MCF 10A (cell line): ENCODE results near the gene MAP3K5. TPM values are rescaled to one million over a fixed set of nuclear protein-coding genes. Genes with fewer than 3 reads are reported as not detected.

Experiments used
- BruUV-seq: library from RNA; stranded (reverse); fragments of 400-500 nt; replicated peaks from 2 replicates; lab custom pipeline; 2021; lab: Mats Ljungman, UMichigan
- CTCF ChIA-PET: fragments of 300-600 bp; sonication (Branson Sonifier 250); formaldehyde crosslinking; extraction: SDS; loops from one replicate; lab custom pipeline; 2021; ENCODE audit warnings: antibody characterized with exemption, inconsistent platforms; lab: Yijun Ruan, JAX
- POLR2A ChIA-PET: fragments of 300-600, 350-650 bp; sonication (Branson Sonifier 250); formaldehyde crosslinking; extraction: SDS; loops from one replicate; lab custom pipeline; 2020; ENCODE audit warnings: antibody characterized with exemption, inconsistent platforms; lab: Yijun Ruan, JAX
- DNase-seq: peaks from one replicate; pipeline ENCODE4 v3.0.0-alpha.2; 2018; ENCODE audit not compliant: unreplicated experiment
- H3K27ac Mint-ChIP-seq: one replicate; pipeline ENCODE4 v1.8.0; 2022; ENCODE audit warnings: mild to moderate bottlenecking, low read depth, mixed read lengths; ENCODE audit not compliant: unreplicated experiment
- H3K27me3 Mint-ChIP-seq: one replicate; pipeline ENCODE4 v1.8.0; 2022; ENCODE audit warnings: mixed read lengths; ENCODE audit not compliant: insufficient read depth, unreplicated experiment
- H3K36me3 Mint-ChIP-seq: one replicate; pipeline ENCODE4 v1.8.0; 2022; ENCODE audit warnings: mild to moderate bottlenecking, moderate library complexity, mixed read lengths; ENCODE audit not compliant: insufficient read depth, unreplicated experiment
- H3K4me1 Mint-ChIP-seq: one replicate; pipeline ENCODE4 v1.8.0; 2022; ENCODE audit warnings: mixed read lengths; ENCODE audit not compliant: insufficient read depth, unreplicated experiment
- H3K4me3 Mint-ChIP-seq: one replicate; pipeline ENCODE4 v1.8.0; 2022; ENCODE audit warnings: mild to moderate bottlenecking, moderate library complexity, mixed read lengths; ENCODE audit not compliant: unreplicated experiment
- H3K9me3 Mint-ChIP-seq: one replicate; pipeline ENCODE4 v1.8.0; 2022; ENCODE audit warnings: mixed read lengths; ENCODE audit not compliant: unreplicated experiment
- CTCF ChIP-seq: fragments of 200-600 bp; IDR thresholded peaks from one replicate; pipeline ENCODE4 v1.8.0; 2022; ENCODE audit warnings: antibody characterized with exemption, mild to moderate bottlenecking; ENCODE audit not compliant: unreplicated experiment
- intact Hi-C: fragments of 100-400 bp; cut with micrococcal nuclease; formaldehyde crosslinking; loops from 2 replicates; pipeline ENCODE4 v1.14.1; 2022
- total RNA-seq: library from RNA; stranded (reverse); gene quantifications from 2 replicates; pipeline ENCODE4 v1.2.3, GENCODE V29; 2022

Gene MAP3K5
- total RNA-seq, 1 experiment from 2014 or later, result 8.4 TPM

GRCh38 chr6:136550045-136550329, 242.3 kb downstream of the MAP3K5 start:
- no peaks in the 10 kb centered on the region for H3K27me3 Mint-ChIP-seq
- TF ChIP-seq CTCF, result no peak
- BruUV-seq, result no TSS peak
- H3K27ac Mint-ChIP-seq, result no peak overlapping the region
- DNase-seq, result no peak
- no peaks in the 10 kb centered on the region for H3K9me3 Mint-ChIP-seq
- peak overlapping the region; percentile 72 for H3K4me3 Mint-ChIP-seq
- intact Hi-C loops, result loop anchor here (1.0 to 2.0 kb wide), 4 partner anchors 243 to 1099 kb away; partner anchors contain the start of genes BCLAF1 and MTFR2
- H3K4me1 Mint-ChIP-seq, result peaks cover 8% of the 10 kb centered on the region
- CTCF ChIA-PET, result interaction anchor here (0.6 to 2.3 kb wide), 24 partner anchors 8 to 1092 kb away, joined by 3 to 11 read pairs (median 4); partner anchors contain the start of genes BCLAF1 and MTFR2
- H3K36me3 Mint-ChIP-seq, result peaks cover 3% of the 10 kb centered on the region
- POLR2A ChIA-PET, result interaction anchor here (0.6 to 4.8 kb wide), 12 partner anchors 9 to 1051 kb away, joined by 3 to 46 read pairs (median 4); partner anchors contain the start of genes BCLAF1, MAP3K5 and MTFR2

GRCh38 chr6:136549300-136550044, 242.8 kb downstream of the MAP3K5 start:
- DNase-seq, result peak; percentile 43
- no peak for TF ChIP-seq CTCF
- no peaks in the 10 kb centered on the region for H3K9me3 Mint-ChIP-seq
- intact Hi-C loops, result loop anchor here (1.0 to 2.0 kb wide), 5 partner anchors 244 to 1099 kb away; partner anchors contain the start of genes BCLAF1 and MTFR2
- peaks cover 6% of the 10 kb centered on the region for H3K36me3 Mint-ChIP-seq
- ChIA-PET CTCF (interaction anchor here (0.6 to 2.3 kb wide), 29 partner anchors 7 to 1092 kb away, joined by 3 to 11 read pairs (median 4); partner anchors contain the start of genes BCLAF1 and MTFR2), POLR2A (interaction anchor here (0.6 to 4.8 kb wide), 17 partner anchors 8 to 306 kb away, joined by 3 to 46 read pairs (median 4); partner anchors contain the start of genes BCLAF1, MAP3K5 and MTFR2)
- peaks cover 8% of the 10 kb centered on the region for H3K4me1 Mint-ChIP-seq
- peak overlapping the region; percentile 57 for H3K27ac Mint-ChIP-seq
- H3K4me3 Mint-ChIP-seq, result peak overlapping the region; percentile 72
- H3K27me3 Mint-ChIP-seq, result no peaks in the 10 kb centered on the region
- no TSS peak for BruUV-seq

- no peak for TF ChIP-seq CTCF
- peak overlapping the region; percentile 57 for H3K27ac Mint-ChIP-seq
- peaks cover 6% of the 10 kb centered on the region for H3K36me3 Mint-ChIP-seq
- H3K27me3 Mint-ChIP-seq, result no peaks in the 10 kb centered on the region
- H3K9me3 Mint-ChIP-seq, result no peaks in the 10 kb centered on the region
- CTCF ChIA-PET, result interaction anchor here (0.6 to 2.3 kb wide), 13 partner anchors 9 to 300 kb away, joined by 3 to 11 read pairs (median 4); no protein-coding TSS in a partner anchor
- peak overlapping the region; percentile 72 for H3K4me3 Mint-ChIP-seq
- BruUV-seq, result no TSS peak
- POLR2A ChIA-PET, result interaction anchor here (0.7 to 4.8 kb wide), 10 partner anchors 23 to 305 kb away, joined by 3 to 46 read pairs (median 4); partner anchors contain the start of genes BCLAF1, MAP3K5 and MTFR2
- intact Hi-C loops, result loop anchor here (2.0 kb wide), 1 partner anchor 1042 kb away; no protein-coding TSS in a partner anchor
- peaks cover 8% of the 10 kb centered on the region for H3K4me1 Mint-ChIP-seq
- DNase-seq, result peak; percentile 8
Measured at GRCh38 chr6:136548582-136549299, 243.5 kb downstream of the MAP3K5 start.
